HEK293 (cell line): ENCODE results near the gene DES.

Experiments used
- CTCF ChIA-PET: fragments of 350-600 bp; formaldehyde crosslinking; extraction: SDS; loops from one replicate; lab custom pipeline; 2021; ENCODE audit warnings: antibody characterized with exemption; lab: Yijun Ruan, JAX
- POLR2A ChIA-PET: fragments of 300-600 bp; formaldehyde crosslinking; extraction: SDS; loops from one replicate; lab custom pipeline; 2020; ENCODE audit warnings: antibody characterized with exemption, inconsistent platforms; lab: Yijun Ruan, JAX
- H3K27ac ChIP-seq: fragments of 200-500 bp; sonication (Bioruptor generic); 2 replicates; pipeline ENCODE4 v1.5.1; 2014; ENCODE audit warnings: low read depth, low read length, control low read depth, inconsistent platforms; ENCODE audit errors: extremely low read depth
- H3K36me3 ChIP-seq, 2 experiments: fragments of 200-500 bp in 1 of 2; sonication (Bioruptor generic) in 1 of 2; 1 replicate in 1 of 2; 2 replicates in 1 of 2; pipeline ENCODE4 v1.5.1; 2014 to 2017; ENCODE audit warnings: inconsistent platforms in 2 of 2, low read length in 2 of 2; ENCODE audit not compliant: control insufficient read depth in 2 of 2, insufficient read depth in 1 of 2
- H3K4me1 ChIP-seq: fragments of 200-500 bp; sonication (Bioruptor generic); 2 replicates; pipeline ENCODE4 v1.5.1; 2014; ENCODE audit warnings: mild to moderate bottlenecking, low read length, inconsistent platforms; ENCODE audit not compliant: control insufficient read depth, insufficient read depth
- H3K4me3 ChIP-seq: 2 replicates; pipeline ENCODE4 v1.5.1; 2011; ENCODE audit warnings: low read depth, mild to moderate bottlenecking, control low read depth, low read length, moderate library complexity
- H3K9me3 ChIP-seq: fragments of 200-500 bp; sonication (Bioruptor generic); 2 replicates; pipeline ENCODE4 v1.5.1; 2014; ENCODE audit warnings: low read depth, low read length, inconsistent platforms; ENCODE audit not compliant: control insufficient read depth, insufficient read depth
- EGR2 ChIP-seq: fragments of 450-650 bp; formaldehyde crosslinking; IDR thresholded peaks from 2 replicates; pipeline ENCODE4 v1.5.1; 2016; ENCODE audit warnings: low read depth, missing biosample characterization, missing genetic modification characterization
- FEZF1 ChIP-seq: fragments of 450-650 bp; formaldehyde crosslinking; IDR thresholded peaks from 2 replicates; pipeline ENCODE4 v1.5.1; 2016; ENCODE audit warnings: missing biosample characterization, missing genetic modification characterization
- HOXC10 ChIP-seq: sonication (generic); formaldehyde crosslinking; IDR thresholded peaks from 2 replicates; pipeline ENCODE4 v1.8.1; 2023; ENCODE audit warnings: mild to moderate bottlenecking, missing genetic modification reagents
- KLF1 ChIP-seq: fragments of 450-650 bp; formaldehyde crosslinking; IDR thresholded peaks from 2 replicates; pipeline ENCODE4 v1.5.1; 2016; ENCODE audit warnings: missing biosample characterization, missing genetic modification characterization
- KLF8 ChIP-seq: fragments of 450-650 bp; formaldehyde crosslinking; IDR thresholded peaks from 2 replicates; pipeline ENCODE4 v1.5.1; 2016; ENCODE audit warnings: missing biosample characterization, missing genetic modification characterization
- OVOL3 ChIP-seq: fragments of 450-650 bp; formaldehyde crosslinking; IDR thresholded peaks from 2 replicates; pipeline ENCODE4 v1.5.1; 2016; ENCODE audit warnings: missing biosample characterization, missing genetic modification characterization
- PRDM2 ChIP-seq: fragments of 450-650 bp; formaldehyde crosslinking; IDR thresholded peaks from 2 replicates; pipeline ENCODE4 v1.5.1; 2016; ENCODE audit warnings: missing biosample characterization, missing genetic modification characterization, borderline replicate concordance
- RBAK ChIP-seq: fragments of 450-650 bp; formaldehyde crosslinking; IDR thresholded peaks from 2 replicates; pipeline ENCODE4 v1.5.1; 2016; ENCODE audit warnings: missing biosample characterization, missing genetic modification characterization
- SETDB1 ChIP-seq: IDR thresholded peaks from one replicate; pipeline ENCODE4 v1.6.1; 2017; ENCODE audit warnings: mild to moderate bottlenecking, low read length, moderate library complexity, mixed read lengths; ENCODE audit not compliant: insufficient read length
- ZBTB8A ChIP-seq: fragments of 450-650 bp; formaldehyde crosslinking; IDR thresholded peaks from 2 replicates; pipeline ENCODE4 v1.5.1; 2016; ENCODE audit warnings: missing biosample characterization, missing genetic modification characterization
- ZNF341 ChIP-seq: fragments of 450-650 bp; formaldehyde crosslinking; IDR thresholded peaks from 2 replicates; pipeline ENCODE4; 2016; ENCODE audit warnings: low read depth, missing biosample characterization, missing genetic modification characterization
- ZNF350 ChIP-seq: fragments of 450-650 bp; formaldehyde crosslinking; IDR thresholded peaks from 2 replicates; pipeline ENCODE4 v1.5.0; 2017; ENCODE audit warnings: missing biosample characterization, mild to moderate bottlenecking, missing genetic modification characterization
- ZNF394 ChIP-seq: fragments of 450-650 bp; formaldehyde crosslinking; IDR thresholded peaks from 2 replicates; pipeline ENCODE4 v1.5.1; 2016; ENCODE audit warnings: missing biosample characterization, missing genetic modification characterization, mild to moderate bottlenecking, moderate library complexity, borderline replicate concordance
- ZNF660 ChIP-seq: fragments of 450-650 bp; IDR thresholded peaks from 2 replicates; pipeline ENCODE4 v1.5.1; 2018; ENCODE audit warnings: missing biosample characterization, mild to moderate bottlenecking, missing genetic modification characterization
- ZNF670 ChIP-seq: fragments of 450-650 bp; formaldehyde crosslinking; IDR thresholded peaks from 2 replicates; pipeline ENCODE4 v1.5.1; 2016; ENCODE audit warnings: missing biosample characterization, missing genetic modification characterization, low read depth
- TF ChIP-seq, protein P1 (sequence below): fragments of 450-650 bp; formaldehyde crosslinking; IDR thresholded peaks from 2 replicates; pipeline ENCODE4 v1.5.1; 2016; ENCODE audit warnings: missing biosample characterization, missing genetic modification characterization
- TF ChIP-seq, protein P2 (sequence below): fragments of 450-650 bp; formaldehyde crosslinking; IDR thresholded peaks from 2 replicates; pipeline ENCODE4 v1.5.1; 2016; ENCODE audit warnings: missing biosample characterization, missing genetic modification characterization
- TF ChIP-seq, protein P3 (sequence below): fragments of 450-650 bp; IDR thresholded peaks from 2 replicates; pipeline ENCODE4 v1.5.1; 2018; ENCODE audit warnings: missing biosample characterization, mild to moderate bottlenecking, missing genetic modification characterization

Gene DES

GRCh38 chr2:219442256-219443015 is 24.3 kb downstream of the DES start:
- peak overlapping the region; percentile 55 for H3K4me3 ChIP-seq
- CTCF ChIA-PET = interaction anchor here (0.6 to 4.1 kb wide), 7 partner anchors 7 to 99 kb away, joined by 3 to 24 read pairs (median 3); no protein-coding TSS in a partner anchor
- TF ChIP-seq FEZF1 (tag by site-specific recombination) = no peak
- no peak for TF ChIP-seq KLF1 (tag by site-specific recombination)
- no peak for TF ChIP-seq RBAK (tag by site-specific recombination)
- TF ChIP-seq KLF8 = no peak
- TF ChIP-seq SETDB1 = no peak
- TF ChIP-seq, protein P1, sequence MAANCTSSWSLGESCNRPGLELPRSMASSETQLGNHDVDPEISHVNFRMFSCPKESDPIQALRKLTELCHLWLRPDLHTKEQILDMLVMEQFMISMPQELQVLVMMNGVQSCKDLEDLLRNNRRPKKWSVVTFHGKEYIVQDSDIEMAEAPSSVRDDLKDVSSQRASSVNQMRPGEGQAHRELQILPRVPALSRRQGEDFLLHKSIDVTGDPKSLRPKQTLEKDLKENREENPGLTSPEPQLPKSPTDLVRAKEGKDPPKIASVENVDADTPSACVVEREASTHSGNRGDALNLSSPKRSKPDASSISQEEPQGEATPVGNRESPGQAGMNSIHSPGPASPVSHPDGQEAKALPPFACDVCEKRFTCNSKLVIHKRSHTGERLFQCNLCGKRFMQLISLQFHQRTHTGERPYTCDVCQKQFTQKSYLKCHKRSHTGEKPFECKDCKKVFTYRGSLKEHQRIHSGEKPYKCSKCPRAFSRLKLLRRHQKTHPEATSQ (tag by site-specific recombination) = no peak
- no peak for TF ChIP-seq ZNF350 (tag by site-specific recombination)
- TF ChIP-seq, protein P2, sequence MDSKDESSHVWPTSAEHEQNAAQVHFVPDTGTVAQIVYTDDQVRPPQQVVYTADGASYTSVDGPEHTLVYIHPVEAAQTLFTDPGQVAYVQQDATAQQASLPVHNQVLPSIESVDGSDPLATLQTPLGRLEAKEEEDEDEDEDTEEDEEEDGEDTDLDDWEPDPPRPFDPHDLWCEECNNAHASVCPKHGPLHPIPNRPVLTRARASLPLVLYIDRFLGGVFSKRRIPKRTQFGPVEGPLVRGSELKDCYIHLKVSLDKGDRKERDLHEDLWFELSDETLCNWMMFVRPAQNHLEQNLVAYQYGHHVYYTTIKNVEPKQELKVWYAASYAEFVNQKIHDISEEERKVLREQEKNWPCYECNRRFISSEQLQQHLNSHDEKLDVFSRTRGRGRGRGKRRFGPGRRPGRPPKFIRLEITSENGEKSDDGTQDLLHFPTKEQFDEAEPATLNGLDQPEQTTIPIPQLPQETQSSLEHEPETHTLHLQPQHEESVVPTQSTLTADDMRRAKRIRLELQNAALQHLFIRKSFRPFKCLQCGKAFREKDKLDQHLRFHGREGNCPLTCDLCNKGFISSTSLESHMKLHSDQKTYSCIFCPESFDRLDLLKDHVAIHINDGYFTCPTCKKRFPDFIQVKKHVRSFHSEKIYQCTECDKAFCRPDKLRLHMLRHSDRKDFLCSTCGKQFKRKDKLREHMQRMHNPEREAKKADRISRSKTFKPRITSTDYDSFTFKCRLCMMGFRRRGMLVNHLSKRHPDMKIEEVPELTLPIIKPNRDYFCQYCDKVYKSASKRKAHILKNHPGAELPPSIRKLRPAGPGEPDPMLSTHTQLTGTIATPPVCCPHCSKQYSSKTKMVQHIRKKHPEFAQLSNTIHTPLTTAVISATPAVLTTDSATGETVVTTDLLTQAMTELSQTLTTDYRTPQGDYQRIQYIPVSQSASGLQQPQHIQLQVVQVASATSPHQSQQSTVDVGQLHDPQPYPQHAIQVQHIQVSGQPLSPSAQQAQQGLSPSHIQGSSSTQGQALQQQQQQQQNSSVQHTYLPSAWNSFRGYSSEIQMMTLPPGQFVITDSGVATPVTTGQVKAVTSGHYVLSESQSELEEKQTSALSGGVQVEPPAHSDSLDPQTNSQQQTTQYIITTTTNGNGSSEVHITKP (tag by site-specific recombination) = 0 out of 2 replicates have a peak, but pooled peaks have one; percentile 14
- TF ChIP-seq ZNF341 (tag by site-specific recombination) = peak; percentile 43
- TF ChIP-seq ZNF670 (tag by site-specific recombination) = no peak
- TF ChIP-seq ZBTB8A = peak; percentile 27; the same call in 1 of the 2 replicates
- no peak for TF ChIP-seq EGR2 (tag by site-specific recombination)
- no peak for TF ChIP-seq PRDM2 (tag by site-specific recombination)
- TF ChIP-seq ZNF660 (tag by site-specific recombination) = no peak
- TF ChIP-seq ZNF394 = no peak
- no peak for TF ChIP-seq HOXC10 (CRISPR knock-in tag)
- TF ChIP-seq OVOL3 (tag by site-specific recombination) = no peak
- TF ChIP-seq, protein P3, sequence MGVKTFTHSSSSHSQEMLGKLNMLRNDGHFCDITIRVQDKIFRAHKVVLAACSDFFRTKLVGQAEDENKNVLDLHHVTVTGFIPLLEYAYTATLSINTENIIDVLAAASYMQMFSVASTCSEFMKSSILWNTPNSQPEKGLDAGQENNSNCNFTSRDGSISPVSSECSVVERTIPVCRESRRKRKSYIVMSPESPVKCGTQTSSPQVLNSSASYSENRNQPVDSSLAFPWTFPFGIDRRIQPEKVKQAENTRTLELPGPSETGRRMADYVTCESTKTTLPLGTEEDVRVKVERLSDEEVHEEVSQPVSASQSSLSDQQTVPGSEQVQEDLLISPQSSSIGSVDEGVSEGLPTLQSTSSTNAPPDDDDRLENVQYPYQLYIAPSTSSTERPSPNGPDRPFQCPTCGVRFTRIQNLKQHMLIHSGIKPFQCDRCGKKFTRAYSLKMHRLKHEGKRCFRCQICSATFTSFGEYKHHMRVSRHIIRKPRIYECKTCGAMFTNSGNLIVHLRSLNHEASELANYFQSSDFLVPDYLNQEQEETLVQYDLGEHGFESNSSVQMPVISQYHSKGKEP (tag by site-specific recombination) = no peak
- TF ChIP-seq, all 188 proteins: peak for 3
- no peak overlapping the region; the same call in 1 of the 2 replicates for H3K27ac ChIP-seq
- peaks cover 0 to 10% of the 10 kb centered on the region in 2 experiments; a peak in 1 of 3 replicates for H3K36me3 ChIP-seq
- H3K9me3 ChIP-seq = no peaks in the 10 kb centered on the region
- POLR2A ChIA-PET = interaction anchor here (0.7 to 1.3 kb wide), 5 partner anchors 11 to 129 kb away, joined by 3 to 5 read pairs (median 4); partner anchors contain the start of gene GMPPA
- no peaks in the 10 kb centered on the region for H3K4me1 ChIP-seq
